WTC11 (cell line): ENCODE results near the gene KLHL29. TPM values are rescaled to one million over a fixed set of nuclear protein-coding genes. Genes with fewer than 3 reads are reported as not detected.

Experiments
- ATAC-seq: fragments of 200-7000 bp; cut with Tn5 transposase; 2 replicates; pipeline ENCODE4 v1.10.0; 2021; ENCODE audit warnings: mild to moderate bottlenecking, moderate library complexity
- CTCF ChIA-PET: fragments of 300-600 bp; sonication (Branson Sonifier 250); formaldehyde crosslinking; loops from one replicate; lab custom pipeline; 2021; ENCODE audit warnings: antibody characterized with exemption; lab: Charles Lee
- POLR2A ChIA-PET: fragments of 350-600 bp; sonication (Branson Sonifier 250); formaldehyde crosslinking; loops from one replicate; lab custom pipeline; 2021; ENCODE audit warnings: antibody characterized with exemption; lab: Charles Lee
- DNase-seq: peaks from one replicate; pipeline ENCODE4 v3.0.0; 2021; ENCODE audit warnings: low spot score
- H3K27ac Mint-ChIP-seq: 2 replicates; pipeline ENCODE4 v1.8.0; 2021; ENCODE audit warnings: mixed read lengths
- H3K27me3 Mint-ChIP-seq: 2 replicates; pipeline ENCODE4 v1.8.0; 2021; ENCODE audit warnings: low read depth, mild to moderate bottlenecking, moderate library complexity, mixed read lengths
- H3K36me3 Mint-ChIP-seq: 2 replicates; pipeline ENCODE4 v1.8.0; 2021; ENCODE audit warnings: mixed read lengths
- H3K4me1 Mint-ChIP-seq: 2 replicates; pipeline ENCODE4 v1.8.0; 2022; ENCODE audit warnings: mixed read lengths
- H3K4me3 Mint-ChIP-seq: 2 replicates; pipeline ENCODE4 v1.8.0; 2021; ENCODE audit warnings: mild to moderate bottlenecking, moderate library complexity, mixed read lengths
- H3K9me3 Mint-ChIP-seq: 2 replicates; pipeline ENCODE4 v1.8.0; 2021; ENCODE audit warnings: mixed read lengths
- AR ChIP-seq: fragments of 250-450 bp; sonication (Bioruptor Pico); IDR thresholded peaks from 2 replicates; pipeline ENCODE4 v1.9.0; 2021; ENCODE audit warnings: mild to moderate bottlenecking
- CBFB ChIP-seq: sonication (generic); formaldehyde crosslinking; IDR thresholded peaks from 2 replicates; pipeline ENCODE4 v1.8.1; 2022; ENCODE audit warnings: mild to moderate bottlenecking, low read depth, missing genetic modification reagents
- CREB1 ChIP-seq: sonication (generic); formaldehyde crosslinking; IDR thresholded peaks from 2 replicates; pipeline ENCODE4 v1.8.0; 2023; ENCODE audit warnings: mild to moderate bottlenecking, missing genetic modification reagents
- FOXJ3 ChIP-seq: sonication (generic); formaldehyde crosslinking; IDR thresholded peaks from 2 replicates; pipeline ENCODE4 v1.9.0; 2021; ENCODE audit warnings: missing genetic modification reagents, mild to moderate bottlenecking, borderline replicate concordance
- FOXP1 ChIP-seq: sonication (generic); formaldehyde crosslinking; IDR thresholded peaks from 2 replicates; pipeline ENCODE4 v1.8.0; 2022; ENCODE audit warnings: missing genetic modification reagents, mild to moderate bottlenecking, moderate library complexity, borderline replicate concordance
- FOXP4 ChIP-seq: sonication (generic); formaldehyde crosslinking; IDR thresholded peaks from 2 replicates; pipeline ENCODE4 v1.8.0; 2022; ENCODE audit warnings: mild to moderate bottlenecking, missing genetic modification reagents
- IRF2 ChIP-seq: sonication (generic); formaldehyde crosslinking; IDR thresholded peaks from 2 replicates; pipeline ENCODE4 v1.8.0; 2022; ENCODE audit warnings: low read depth, missing genetic modification reagents, borderline replicate concordance
- USF1 ChIP-seq: sonication (generic); formaldehyde crosslinking; IDR thresholded peaks from 2 replicates; pipeline ENCODE4 v1.8.0; 2022; ENCODE audit warnings: mild to moderate bottlenecking, missing genetic modification reagents
- ZNF138 ChIP-seq: sonication (generic); formaldehyde crosslinking; conservative IDR thresholded peaks from 2 replicates; pipeline ENCODE4 v1.8.1; 2022; ENCODE audit warnings: mild to moderate bottlenecking, moderate library complexity, missing genetic modification reagents
- ZNF532 ChIP-seq: fragments of 250-450 bp; sonication (Bioruptor Pico); IDR thresholded peaks from 2 replicates; pipeline ENCODE4 v1.9.0; 2021; ENCODE audit warnings: mild to moderate bottlenecking, borderline replicate concordance
- ZSCAN18 ChIP-seq: fragments of 250-450 bp; sonication (Bioruptor Pico); IDR thresholded peaks from 2 replicates; pipeline ENCODE4 v2.1.2; 2022; ENCODE audit warnings: mild to moderate bottlenecking, moderate library complexity
- total RNA-seq: library from RNA; stranded (reverse); gene quantifications from 3 replicates; pipeline ENCODE4 v1.2.3, GENCODE V29; 2021

Gene KLHL29
- total RNA-seq, 1 experiment from 2014 or later = 7.1 TPM

GRCh38 chr2:23673830-23674679, 289.1 kb downstream of the KLHL29 start (continued):
- 0 out of 2 replicates have a peak, but pooled peaks have one; percentile 68 for TF ChIP-seq FOXP4 (CRISPR knock-in tag)
- TF ChIP-seq CREB1 (CRISPR knock-in tag) = no peak
- TF ChIP-seq FOXJ3 = no peak
- TF ChIP-seq IRF2 (CRISPR knock-in tag) = no peak
- no peak for TF ChIP-seq ZNF138 (CRISPR knock-in tag)
- TF ChIP-seq, all 79 proteins: peak for 6

GRCh38 chr2:23675506-23675905, 290.5 kb downstream of the KLHL29 start:
- Mint-ChIP-seq H3K36me3 (peaks cover 11% of the 10 kb centered on the region; the same call in 1 of the 2 replicates), H3K4me3 (no peak overlapping the region), H3K4me1 (peaks cover 12% of the 10 kb centered on the region), H3K27ac (no peak overlapping the region), H3K27me3 (peaks cover 7% of the 10 kb centered on the region), H3K9me3 (peaks cover 22% of the 10 kb centered on the region)
- no peak for DNase-seq
- no peak for ATAC-seq
- TF ChIP-seq CBFB (no peak), ZSCAN18 (CRISPR knock-in tag) (no peak), USF1 (no peak), ZNF532 (no peak), FOXP1 (CRISPR knock-in tag) (no peak), AR (CRISPR knock-in tag) (no peak)
- POLR2A ChIA-PET = no interaction called here
- CTCF ChIA-PET = no interaction called here
